Measurements from ENCODE around the gene KRT79.

Gene KRT79

DNA sequence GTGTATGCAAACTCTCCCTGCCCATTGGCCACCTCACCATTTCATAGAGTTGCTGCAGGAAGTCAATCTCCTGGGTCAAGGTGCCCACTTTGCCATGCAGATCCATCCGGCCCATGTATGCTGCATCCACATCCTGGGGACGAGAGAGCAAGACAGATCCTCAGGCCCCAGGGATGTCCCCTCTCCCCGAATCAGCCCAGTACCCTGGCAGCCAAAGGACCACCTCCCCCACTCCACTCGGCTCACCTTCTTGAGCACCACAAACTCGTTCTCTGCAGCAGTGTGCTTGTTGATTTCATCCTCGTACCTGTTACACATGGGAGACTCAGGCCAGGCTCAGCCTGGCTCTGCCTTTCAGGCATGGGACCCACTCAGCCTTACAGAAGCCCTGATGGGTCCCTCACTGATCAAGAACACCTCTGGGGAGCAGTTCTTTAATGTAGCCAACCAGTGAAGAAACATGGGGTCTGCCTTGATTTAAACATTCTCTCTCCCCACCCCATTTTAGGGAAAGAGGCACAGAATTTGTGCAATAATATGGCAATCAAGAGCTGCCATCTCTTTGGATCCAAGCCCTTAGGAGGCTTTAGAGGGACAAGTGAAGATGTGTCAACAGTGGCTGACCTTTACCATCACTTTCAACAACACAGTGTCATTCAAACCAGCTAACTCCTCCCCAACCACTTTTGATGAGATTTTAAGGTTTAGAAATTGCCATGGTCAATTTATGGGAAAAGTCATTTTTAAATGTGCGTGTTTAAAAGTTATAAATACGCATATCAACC is 3.9 kb downstream of the KRT79 start:
- peaks cover 4% of the 10 kb centered on the region; the same call in 1 of the 2 replicates for H3K27me3 ChIP-seq (ENCODE audit: insufficient read depth, low read length)
- H3K9ac ChIP-seq (ENCODE audit: low read length): no peak overlapping the region
- TF ChIP-seq EZH2 (IDR thresholded peaks at IDR 0.05; ENCODE audit: borderline replicate concordance, low read length): no peak
- TF ChIP-seq, protein P1, sequence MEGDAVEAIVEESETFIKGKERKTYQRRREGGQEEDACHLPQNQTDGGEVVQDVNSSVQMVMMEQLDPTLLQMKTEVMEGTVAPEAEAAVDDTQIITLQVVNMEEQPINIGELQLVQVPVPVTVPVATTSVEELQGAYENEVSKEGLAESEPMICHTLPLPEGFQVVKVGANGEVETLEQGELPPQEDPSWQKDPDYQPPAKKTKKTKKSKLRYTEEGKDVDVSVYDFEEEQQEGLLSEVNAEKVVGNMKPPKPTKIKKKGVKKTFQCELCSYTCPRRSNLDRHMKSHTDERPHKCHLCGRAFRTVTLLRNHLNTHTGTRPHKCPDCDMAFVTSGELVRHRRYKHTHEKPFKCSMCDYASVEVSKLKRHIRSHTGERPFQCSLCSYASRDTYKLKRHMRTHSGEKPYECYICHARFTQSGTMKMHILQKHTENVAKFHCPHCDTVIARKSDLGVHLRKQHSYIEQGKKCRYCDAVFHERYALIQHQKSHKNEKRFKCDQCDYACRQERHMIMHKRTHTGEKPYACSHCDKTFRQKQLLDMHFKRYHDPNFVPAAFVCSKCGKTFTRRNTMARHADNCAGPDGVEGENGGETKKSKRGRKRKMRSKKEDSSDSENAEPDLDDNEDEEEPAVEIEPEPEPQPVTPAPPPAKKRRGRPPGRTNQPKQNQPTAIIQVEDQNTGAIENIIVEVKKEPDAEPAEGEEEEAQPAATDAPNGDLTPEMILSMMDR (IDR thresholded peaks at IDR 0.05; ENCODE audit: low read length): no peak
- H2AFZ ChIP-seq (ENCODE audit: low read length): no peak overlapping the region
- no peaks in the 10 kb centered on the region for H3F3A ChIP-seq (ENCODE audit: insufficient read depth, low read length)
- H3K4me3 ChIP-seq (ENCODE audit: low read depth, low read length, poor library complexity, severe bottlenecking): no peak overlapping the region
- no peaks in the 10 kb centered on the region for H3K4me1 ChIP-seq (ENCODE audit: insufficient read depth, low read length, severe bottlenecking)
- H3K9me3 ChIP-seq (ENCODE audit: low read length): no peaks in the 10 kb centered on the region
- no peaks in the 10 kb centered on the region for H3K9me2 ChIP-seq (ENCODE audit: low read depth, low read length)
- H3K36me3 ChIP-seq (ENCODE audit: insufficient read depth, low read length): no peaks in the 10 kb centered on the region
- no peak overlapping the region for H3K4me2 ChIP-seq (ENCODE audit: low read length)
- H3K27ac ChIP-seq (ENCODE audit: low read depth, low read length, poor library complexity, severe bottlenecking): no peak overlapping the region
- no peaks in the 10 kb centered on the region for H4K20me1 ChIP-seq (ENCODE audit: insufficient read depth, low read length)
- no peaks in the 10 kb centered on the region for H3K79me2 ChIP-seq (ENCODE audit: insufficient read depth, low read length)

DNA sequence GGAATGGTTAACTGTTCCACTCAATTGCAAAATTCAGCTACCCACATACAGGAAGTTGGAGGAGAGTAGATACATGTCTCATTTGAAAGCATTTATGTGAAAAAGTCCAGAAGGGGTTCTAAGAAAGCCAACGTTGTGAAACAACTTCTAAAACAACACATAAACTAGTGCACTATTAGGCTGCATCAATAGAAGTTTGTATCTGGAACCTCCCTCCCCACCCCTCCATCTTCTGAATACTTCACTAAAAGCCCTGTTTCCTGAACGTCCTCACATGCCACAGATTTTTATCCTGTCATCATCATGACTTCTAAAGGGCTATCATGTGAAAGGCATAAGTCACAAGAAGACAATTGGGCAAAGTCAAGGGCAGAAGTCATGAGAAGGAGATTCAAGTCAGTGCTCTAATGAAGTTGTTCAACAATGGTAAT is 5.5 kb downstream of the KRT79 start:
- Histone ChIP-seq H3K4me2 (ENCODE audit: low read length) (no peak overlapping the region), H3F3A (ENCODE audit: insufficient read depth, low read length) (no peaks in the 10 kb centered on the region), H4K20me1 (ENCODE audit: insufficient read depth, low read length) (no peaks in the 10 kb centered on the region), H3K27ac (ENCODE audit: low read depth, low read length, poor library complexity, severe bottlenecking) (no peak overlapping the region), H2AFZ (ENCODE audit: low read length) (no peak overlapping the region), H3K36me3 (ENCODE audit: insufficient read depth, low read length) (no peaks in the 10 kb centered on the region), H3K9ac (ENCODE audit: low read length) (no peak overlapping the region), H3K4me1 (ENCODE audit: insufficient read depth, low read length, severe bottlenecking) (no peaks in the 10 kb centered on the region), H3K9me2 (ENCODE audit: low read depth, low read length) (no peaks in the 10 kb centered on the region), H3K9me3 (ENCODE audit: low read length) (no peaks in the 10 kb centered on the region), H3K4me3 (ENCODE audit: low read depth, low read length, poor library complexity, severe bottlenecking) (no peak overlapping the region), H3K27me3 (ENCODE audit: insufficient read depth, low read length) (0 out of 2 replicates have a peak, but pooled peaks cover 4% of the 10 kb centered on the region), H3K79me2 (ENCODE audit: insufficient read depth, low read length) (no peaks in the 10 kb centered on the region)
- TF ChIP-seq, protein P1 (IDR thresholded peaks at IDR 0.05; ENCODE audit: low read length): no peak
- no peak for TF ChIP-seq EZH2 (IDR thresholded peaks at IDR 0.05; ENCODE audit: borderline replicate concordance, low read length)

DNA sequence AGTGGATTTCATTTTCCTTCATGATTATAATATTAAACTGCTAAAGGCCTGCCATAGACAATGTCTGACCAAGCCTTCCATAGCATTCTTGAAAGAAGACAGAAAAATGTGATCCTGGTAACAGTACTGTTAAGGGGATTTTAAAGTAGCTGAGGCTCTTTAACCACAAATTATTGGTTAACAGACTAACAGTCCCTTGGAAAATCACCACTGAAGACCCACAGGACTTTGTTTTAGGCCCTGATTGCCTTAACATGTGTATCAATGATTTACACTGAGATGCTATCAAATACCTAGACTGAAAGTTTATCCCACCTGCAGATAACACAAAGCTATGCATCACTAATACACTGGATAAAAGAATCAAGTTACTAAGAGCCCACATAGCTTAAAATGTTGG is 6.0 kb downstream of the KRT79 start:
- Histone ChIP-seq H2AFZ (ENCODE audit: low read length) (no peak overlapping the region), H3F3A (ENCODE audit: insufficient read depth, low read length) (no peaks in the 10 kb centered on the region), H3K4me3 (ENCODE audit: low read depth, low read length, poor library complexity, severe bottlenecking) (no peak overlapping the region), H3K4me2 (ENCODE audit: low read length) (no peak overlapping the region), H3K4me1 (ENCODE audit: insufficient read depth, low read length, severe bottlenecking) (no peaks in the 10 kb centered on the region), H4K20me1 (ENCODE audit: insufficient read depth, low read length) (no peaks in the 10 kb centered on the region), H3K36me3 (ENCODE audit: insufficient read depth, low read length) (no peaks in the 10 kb centered on the region), H3K9ac (ENCODE audit: low read length) (no peak overlapping the region), H3K9me3 (ENCODE audit: low read length) (no peaks in the 10 kb centered on the region), H3K27me3 (ENCODE audit: insufficient read depth, low read length) (0 out of 2 replicates have a peak, but pooled peaks cover 4% of the 10 kb centered on the region), H3K27ac (ENCODE audit: low read depth, low read length, poor library complexity, severe bottlenecking) (no peak overlapping the region), H3K9me2 (ENCODE audit: low read depth, low read length) (no peaks in the 10 kb centered on the region), H3K79me2 (ENCODE audit: insufficient read depth, low read length) (no peaks in the 10 kb centered on the region)
- TF ChIP-seq, protein P1 (IDR thresholded peaks at IDR 0.05; ENCODE audit: low read length): no peak
- TF ChIP-seq EZH2 (IDR thresholded peaks at IDR 0.05; ENCODE audit: borderline replicate concordance, low read length): no peak

All from OCI-LY1 (cell line).